NT2/D1 (cell line): ENCODE measurements around the gene MAST4.

Experiments used
- DNase-seq: peaks from one replicate; pipeline ENCODE4 v3.0.0-alpha.2; 2011; ENCODE audit warnings: low read depth, low spot score
- H3K27me3 ChIP-seq: 2 replicates; pipeline ENCODE4 v1.6.0; 2011; ENCODE audit warnings: mild to moderate bottlenecking; ENCODE audit not compliant: insufficient read length, insufficient read depth
- H3K36me3 ChIP-seq: 2 replicates; pipeline ENCODE4 v1.6.1; 2011; ENCODE audit warnings: mild to moderate bottlenecking, low read length, mixed read lengths; ENCODE audit not compliant: insufficient read depth, insufficient read length
- H3K4me1 ChIP-seq: 2 replicates; pipeline ENCODE4 v1.5.1; 2011; ENCODE audit not compliant: insufficient read depth, insufficient read length
- H3K4me3 ChIP-seq: 2 replicates; pipeline ENCODE4 v1.5.1; 2011; ENCODE audit warnings: low read depth; ENCODE audit not compliant: insufficient read length
- H3K9ac ChIP-seq: 2 replicates; pipeline ENCODE4 v1.6.0; 2011; ENCODE audit warnings: low read depth; ENCODE audit not compliant: insufficient read length
- H3K9me3 ChIP-seq: 2 replicates; pipeline ENCODE4 v1.5.1; 2011; ENCODE audit warnings: mild to moderate bottlenecking, low read length; ENCODE audit not compliant: insufficient read depth
- SUZ12 ChIP-seq: IDR thresholded peaks from 2 replicates; pipeline ENCODE4 v1.6.1; 2011; ENCODE audit not compliant: insufficient read length, insufficient read depth; ENCODE audit errors: extremely low read depth
- YY1 ChIP-seq: IDR thresholded peaks from 2 replicates; pipeline ENCODE4 v1.6.1; 2011; ENCODE audit not compliant: insufficient read length, insufficient read depth
- ZNF274 ChIP-seq: IDR thresholded peaks from 2 replicates; pipeline ENCODE4 v1.6.1; 2011; ENCODE audit warnings: mild to moderate bottlenecking, low read depth, low read length

The MAST4 gene

GRCh38 chr5:67011422-67011821 is 415.2 kb downstream of the MAST4 start:
- Histone ChIP-seq H3K36me3 (no peaks in the 10 kb centered on the region), H3K9ac (no peak overlapping the region), H3K27me3 (no peaks in the 10 kb centered on the region), H3K9me3 (no peaks in the 10 kb centered on the region), H3K4me3 (no peak overlapping the region), H3K4me1 (no peaks in the 10 kb centered on the region)
- DNase-seq: no peak
- no peak for TF ChIP-seq ZNF274
- TF ChIP-seq YY1: no peak
- TF ChIP-seq SUZ12: no peak

DNA sequence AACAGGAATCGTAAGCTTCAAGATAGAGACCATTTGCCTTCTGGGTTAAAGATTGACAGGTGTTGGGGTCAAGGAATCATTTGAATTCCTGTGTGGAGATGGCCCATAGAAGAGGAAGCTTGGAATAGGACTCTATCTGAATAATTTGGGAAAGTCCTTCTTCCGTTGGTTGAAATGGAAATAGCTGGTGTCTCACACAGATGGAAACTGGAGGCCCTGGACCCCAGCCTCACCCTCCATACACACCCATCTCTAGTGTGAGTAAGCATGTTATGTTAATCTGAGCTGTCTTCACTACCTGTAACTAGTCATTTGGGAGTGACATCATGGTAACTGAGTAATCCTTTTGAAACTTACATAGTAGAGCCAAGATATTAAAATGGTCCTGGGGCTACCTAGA is 416.0 kb downstream of the MAST4 start:
- Histone ChIP-seq H3K9me3 (no peaks in the 10 kb centered on the region), H3K4me1 (no peaks in the 10 kb centered on the region), H3K4me3 (no peak overlapping the region), H3K9ac (no peak overlapping the region), H3K36me3 (no peaks in the 10 kb centered on the region), H3K27me3 (no peaks in the 10 kb centered on the region)
- DNase-seq: no peak
- TF ChIP-seq SUZ12: no peak
- TF ChIP-seq ZNF274: no peak
- no peak for TF ChIP-seq YY1

GRCh38 chr5:67013719-67014118 is 417.5 kb downstream of the MAST4 start:
- TF ChIP-seq ZNF274: no peak
- TF ChIP-seq SUZ12: no peak
- no peak for TF ChIP-seq YY1
- Histone ChIP-seq H3K27me3 (no peaks in the 10 kb centered on the region), H3K9ac (no peak overlapping the region), H3K36me3 (no peaks in the 10 kb centered on the region), H3K4me3 (no peak overlapping the region), H3K9me3 (no peaks in the 10 kb centered on the region), H3K4me1 (no peaks in the 10 kb centered on the region)
- no peak for DNase-seq

- no peak overlapping the region for H3K9ac ChIP-seq
- no peak overlapping the region for H3K4me3 ChIP-seq
- no peaks in the 10 kb centered on the region for H3K9me3 ChIP-seq
- DNase-seq: no peak
- H3K27me3 ChIP-seq: no peaks in the 10 kb centered on the region
- H3K4me1 ChIP-seq: no peaks in the 10 kb centered on the region
- TF ChIP-seq YY1 (no peak), SUZ12 (no peak), ZNF274 (no peak)
- no peaks in the 10 kb centered on the region for H3K36me3 ChIP-seq
Measured at GRCh38 chr5:67014191-67014590, 418.0 kb downstream of the MAST4 start.

- Histone ChIP-seq H3K9ac (no peak overlapping the region), H3K27me3 (no peaks in the 10 kb centered on the region), H3K9me3 (no peaks in the 10 kb centered on the region), H3K4me1 (no peaks in the 10 kb centered on the region), H3K36me3 (no peaks in the 10 kb centered on the region), H3K4me3 (no peak overlapping the region)
- DNase-seq: no peak
- TF ChIP-seq ZNF274 (no peak), SUZ12 (no peak), YY1 (no peak)
Measured at GRCh38 chr5:67014957-67015400, 418.8 kb downstream of the MAST4 start.

DNA sequence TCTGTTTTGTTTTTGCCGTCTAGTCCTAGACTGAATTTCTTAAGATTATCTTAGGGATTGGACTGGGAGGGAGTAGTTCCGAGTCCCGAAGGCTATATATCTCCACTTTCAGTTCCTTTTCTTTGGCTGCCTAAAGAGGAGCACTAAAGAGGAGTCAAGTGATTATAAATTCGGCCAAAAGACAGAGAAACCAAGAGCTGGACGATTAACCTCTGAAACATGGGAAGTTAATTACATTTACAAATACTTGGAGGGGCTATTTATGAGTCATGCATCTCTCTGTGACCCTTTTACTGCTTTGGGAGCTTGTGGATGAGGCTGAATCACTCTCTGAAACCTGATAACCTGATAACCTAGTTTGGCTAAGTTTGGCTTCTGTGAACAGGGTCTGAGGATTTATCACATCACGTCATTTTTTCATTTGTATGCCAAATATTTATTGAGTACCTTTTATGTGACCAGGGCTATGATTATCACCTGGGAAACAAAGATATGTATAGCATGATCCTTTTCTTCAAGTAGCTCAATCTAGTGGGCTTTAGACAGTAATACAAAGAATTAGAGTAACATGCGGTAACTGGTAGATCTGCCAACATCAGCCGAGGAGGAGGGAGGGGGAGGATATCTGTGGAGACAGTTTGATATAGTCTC is 419.5 kb downstream of the MAST4 start:
- Histone ChIP-seq H3K36me3 (no peaks in the 10 kb centered on the region), H3K9ac (no peak overlapping the region), H3K9me3 (no peaks in the 10 kb centered on the region), H3K27me3 (no peaks in the 10 kb centered on the region), H3K4me3 (no peak overlapping the region), H3K4me1 (no peaks in the 10 kb centered on the region)
- DNase-seq: no peak
- TF ChIP-seq ZNF274 (no peak), SUZ12 (no peak), YY1 (no peak)

DNA sequence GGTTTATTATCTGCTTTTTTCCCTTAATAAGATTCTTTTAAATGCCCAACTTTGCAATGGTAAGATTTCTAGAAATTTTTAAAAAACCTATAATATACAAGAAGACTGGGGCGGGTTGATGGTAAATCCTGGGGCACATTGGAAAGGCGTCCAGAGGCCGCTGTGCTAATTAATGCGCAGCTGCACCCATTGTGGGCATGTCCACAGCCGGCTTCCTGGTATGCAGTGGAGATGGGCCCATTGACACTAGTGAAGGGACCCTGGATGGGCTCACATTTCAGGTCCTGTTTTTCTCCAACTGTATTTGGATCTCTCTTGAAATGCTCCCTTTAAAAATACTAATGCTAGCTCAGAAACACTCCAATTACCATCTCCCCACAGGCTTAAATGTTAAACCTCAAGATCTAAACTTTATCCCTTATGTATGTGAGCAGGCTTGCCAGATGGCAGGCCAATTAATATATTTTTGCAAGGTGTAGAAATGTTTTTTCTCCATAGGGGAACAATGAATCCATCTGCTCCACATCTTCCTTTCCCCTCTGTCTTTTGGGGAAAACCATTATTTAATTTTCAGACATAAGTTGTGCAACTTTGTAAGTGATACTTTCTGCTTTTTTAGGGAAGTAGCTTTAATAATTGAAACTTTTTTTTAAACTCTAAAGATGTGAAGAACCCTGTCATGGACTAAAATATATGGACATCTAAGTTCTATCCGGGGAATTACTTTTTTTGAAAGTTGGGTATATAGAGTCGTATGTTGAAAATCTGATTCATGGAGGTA is 423.1 kb downstream of the MAST4 start:
- no peaks in the 10 kb centered on the region for H3K9me3 ChIP-seq
- H3K27me3 ChIP-seq: no peaks in the 10 kb centered on the region
- no peak overlapping the region for H3K4me3 ChIP-seq
- H3K36me3 ChIP-seq: no peaks in the 10 kb centered on the region
- DNase-seq: no peak
- no peak overlapping the region for H3K9ac ChIP-seq
- H3K4me1 ChIP-seq: no peaks in the 10 kb centered on the region
- TF ChIP-seq ZNF274 (no peak), SUZ12 (no peak), YY1 (no peak)
